ENCODE measurements around the gene DOK7. TPM values are rescaled to one million over a fixed set of nuclear protein-coding genes. Genes with fewer than 3 reads are reported as not detected.

DOK7 gene
- total RNA-seq, 1 donor from 2014 or later = 35.5 TPM

GRCh38 chr4:3469386-3470243, 6.5 kb downstream of the DOK7 start:
- DNase-seq (peak; percentile 84), ATAC-seq (peak; percentile 66)
- intact Hi-C loops (cut with micrococcal nuclease) = no loop called here

GRCh38 chr4:3470244-3471097, 7.4 kb downstream of the DOK7 start:
- intact Hi-C loops (cut with micrococcal nuclease) = no loop called here
- no peak for ATAC-seq
- peak; percentile 30 for DNase-seq

GRCh38 chr4:3471098-3471760, 8.1 kb downstream of the DOK7 start:
- intact Hi-C loops (cut with micrococcal nuclease) = no loop called here
- ATAC-seq (no peak), DNase-seq (peak; percentile 22)

- DNase-seq (no peak), ATAC-seq (no peak)
- intact Hi-C loops (cut with micrococcal nuclease) = no loop called here
Observed at GRCh38 chr4:3471886-3472285, 8.8 kb downstream of the DOK7 start.

- DNase-seq = peak; percentile 37
- no peak for ATAC-seq
- intact Hi-C loops (cut with micrococcal nuclease) = no loop called here
Observed at GRCh38 chr4:3472411-3473141, 9.5 kb downstream of the DOK7 start.

- intact Hi-C loops (cut with micrococcal nuclease) = no loop called here
- ATAC-seq (peak; percentile 37), DNase-seq (peak; percentile 59)
Observed at GRCh38 chr4:3473181-3473950, 10.3 kb downstream of the DOK7 start.

GRCh38 chr4:3473996-3474765, 11.1 kb downstream of the DOK7 start:
- peak; percentile 12 for DNase-seq
- intact Hi-C loops (cut with micrococcal nuclease) = no loop called here
- no peak for ATAC-seq

GRCh38 chr4:3475041-3475712, 12.1 kb downstream of the DOK7 start:
- intact Hi-C loops (cut with micrococcal nuclease) = no loop called here
- DNase-seq (peak; percentile 28), ATAC-seq (no peak)

- intact Hi-C loops (cut with micrococcal nuclease) = no loop called here
- DNase-seq (peak; percentile 20), ATAC-seq (no peak)
Observed at GRCh38 chr4:3475713-3476260, 12.7 kb downstream of the DOK7 start.

GRCh38 chr4:3476341-3476747, 13.2 kb downstream of the DOK7 start:
- ATAC-seq (no peak), DNase-seq (peak; percentile 26)
- intact Hi-C loops (cut with micrococcal nuclease) = no loop called here

GRCh38 chr4:3476936-3477749, 14.0 kb downstream of the DOK7 start:
- ATAC-seq (no peak), DNase-seq (peak; percentile 21)
- intact Hi-C loops (cut with micrococcal nuclease) = no loop called here

GRCh38 chr4:3477750-3478430, 14.8 kb downstream of the DOK7 start:
- intact Hi-C loops (cut with micrococcal nuclease) = no loop called here
- ATAC-seq (no peak), DNase-seq (peak; percentile 21)

- ATAC-seq = no peak
- intact Hi-C loops (cut with micrococcal nuclease) = no loop called here
- peak; percentile 20 for DNase-seq
Observed at GRCh38 chr4:3478446-3479357, 15.6 kb downstream of the DOK7 start.

GRCh38 chr4:3479358-3480101, 16.4 kb downstream of the DOK7 start:
- intact Hi-C loops (cut with micrococcal nuclease) = no loop called here
- ATAC-seq (peak; percentile 3), DNase-seq (peak; percentile 73)

Measured in left ventricle myocardium superior (tissue), 1 donor.